GM12801 (cell line): Measurements from ENCODE around the gene IMMP2L.

ENCODE experiments used
- TF ChIP-seq, protein P1 (sequence below): IDR thresholded peaks from one replicate; pipeline ENCODE4 v1.5.1; 2011; ENCODE audit warnings: control low read depth; ENCODE audit not compliant: insufficient read length; ENCODE audit errors: extremely low read depth

IMMP2L gene

DNA sequence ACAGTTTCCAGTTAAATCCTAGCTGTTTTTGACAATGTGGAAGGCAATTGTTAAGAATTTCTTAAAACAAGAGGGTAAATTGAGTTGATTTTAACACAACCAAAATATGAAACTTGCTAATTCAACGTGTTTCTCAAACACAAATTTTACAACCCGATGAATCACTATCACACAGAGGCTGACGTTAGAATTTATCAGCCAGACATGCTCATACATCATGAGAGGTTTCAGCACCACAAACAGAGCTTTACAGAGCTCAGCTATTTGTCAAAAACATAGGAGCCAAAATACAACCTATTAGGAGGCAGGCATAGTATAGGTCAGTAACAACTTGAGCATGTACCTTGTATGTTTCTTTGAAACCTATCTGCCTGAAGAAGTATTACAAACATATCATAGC, 435.3 kb downstream of the IMMP2L start:
- TF ChIP-seq, protein P1, sequence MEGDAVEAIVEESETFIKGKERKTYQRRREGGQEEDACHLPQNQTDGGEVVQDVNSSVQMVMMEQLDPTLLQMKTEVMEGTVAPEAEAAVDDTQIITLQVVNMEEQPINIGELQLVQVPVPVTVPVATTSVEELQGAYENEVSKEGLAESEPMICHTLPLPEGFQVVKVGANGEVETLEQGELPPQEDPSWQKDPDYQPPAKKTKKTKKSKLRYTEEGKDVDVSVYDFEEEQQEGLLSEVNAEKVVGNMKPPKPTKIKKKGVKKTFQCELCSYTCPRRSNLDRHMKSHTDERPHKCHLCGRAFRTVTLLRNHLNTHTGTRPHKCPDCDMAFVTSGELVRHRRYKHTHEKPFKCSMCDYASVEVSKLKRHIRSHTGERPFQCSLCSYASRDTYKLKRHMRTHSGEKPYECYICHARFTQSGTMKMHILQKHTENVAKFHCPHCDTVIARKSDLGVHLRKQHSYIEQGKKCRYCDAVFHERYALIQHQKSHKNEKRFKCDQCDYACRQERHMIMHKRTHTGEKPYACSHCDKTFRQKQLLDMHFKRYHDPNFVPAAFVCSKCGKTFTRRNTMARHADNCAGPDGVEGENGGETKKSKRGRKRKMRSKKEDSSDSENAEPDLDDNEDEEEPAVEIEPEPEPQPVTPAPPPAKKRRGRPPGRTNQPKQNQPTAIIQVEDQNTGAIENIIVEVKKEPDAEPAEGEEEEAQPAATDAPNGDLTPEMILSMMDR = no peak

DNA sequence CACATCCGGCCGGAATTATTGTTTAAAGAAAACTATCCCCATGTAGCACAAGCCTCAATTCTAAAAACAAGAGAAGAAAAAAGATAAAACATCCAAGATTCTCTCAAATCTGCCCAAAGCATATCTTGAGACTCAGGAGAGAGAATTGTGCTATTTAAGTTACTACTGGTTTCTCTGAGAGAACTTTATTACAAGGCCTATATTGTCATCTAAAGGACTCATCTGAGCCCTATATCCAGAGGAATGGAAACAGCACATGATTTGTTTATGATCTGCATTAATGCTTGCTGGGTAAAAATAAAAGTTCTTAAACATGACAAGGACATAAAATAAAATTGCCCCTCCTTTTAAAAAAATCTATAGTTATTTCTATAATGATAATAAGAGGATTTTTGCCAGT, 446.3 kb downstream of the IMMP2L start:
- TF ChIP-seq, protein P1 = no peak

GRCh38 chr7:111113263-111114017, 448.9 kb downstream of the IMMP2L start:
- TF ChIP-seq, protein P1 = no peak

DNA sequence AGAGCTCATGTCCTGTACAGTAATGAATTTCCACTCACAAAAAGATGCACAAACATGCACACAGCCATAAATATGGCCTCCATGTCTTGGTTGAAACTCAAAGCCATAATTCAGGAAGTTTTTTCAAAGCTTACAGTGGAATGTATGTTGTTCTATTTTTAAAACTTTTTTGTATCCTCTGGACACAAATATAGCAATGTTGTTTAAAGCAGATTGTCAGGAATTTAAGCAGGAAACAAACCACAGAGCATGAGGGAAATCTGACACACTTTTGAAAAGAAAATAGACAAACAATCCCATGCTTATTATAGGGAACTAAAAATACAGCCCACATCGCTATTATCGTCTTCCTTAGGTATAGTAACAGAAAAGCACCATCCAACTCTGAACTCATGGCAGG, 449.9 kb downstream of the IMMP2L start:
- TF ChIP-seq, protein P1 = no peak

DNA sequence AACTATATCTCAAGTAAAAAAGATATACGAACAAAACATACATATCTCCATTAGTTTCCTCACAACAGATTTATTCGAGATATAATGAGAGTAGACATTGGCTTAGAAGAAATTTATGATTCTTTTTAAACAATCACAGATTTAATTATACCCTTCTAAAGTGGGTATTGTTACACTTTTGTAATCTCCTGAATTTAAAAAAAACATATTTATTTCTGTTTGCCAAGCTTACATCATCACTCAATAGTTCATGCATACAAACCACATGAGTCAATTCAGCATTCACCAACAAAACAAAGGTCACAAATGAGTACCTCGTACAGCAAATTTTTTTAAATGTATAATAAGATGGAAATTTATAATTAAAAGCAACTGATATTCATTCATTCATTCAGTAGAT, 453.8 kb downstream of the IMMP2L start:
- TF ChIP-seq, protein P1 = no peak

GRCh38 chr7:111108000-111108399, 454.3 kb downstream of the IMMP2L start:
- TF ChIP-seq, protein P1 = no peak

- TF ChIP-seq, protein P1 = no peak
Observed at GRCh38 chr7:111107579-111107978, 454.7 kb downstream of the IMMP2L start.
